Lower leg skin (tissue), 4 donors: ENCODE measurements around the gene MYOC. TPM values are rescaled to one million over a fixed set of nuclear protein-coding genes. Genes with fewer than 3 reads are reported as not detected.
"Not testable (repeated sequence)": the region's sequence is repeated elsewhere in the genome, so short reads cannot be mapped to it uniquely, and the experiment has no call there.

Experiments
- DNase-seq, 2 donors: peaks; one replicate each; pipeline ENCODE4 v3.0.0-alpha.2; 2019; ENCODE audit warnings: low spot score in 2 of 2
- H3K4me3 ChIP-seq: fragments of 200-600 bp; sonication (generic); 2 replicates; pipeline ENCODE4 v1.5.1; 2017; ENCODE audit warnings: mild to moderate bottlenecking, low read depth; ENCODE audit not compliant: poor library complexity, severe bottlenecking
- CTCF ChIP-seq, 3 donors: fragments of 450-650 bp; IDR thresholded peaks; one replicate each; pipeline ENCODE4 v1.5.1; 2016; ENCODE audit warnings: antibody characterized with exemption in 3 of 3, mild to moderate bottlenecking in 3 of 3, moderate library complexity in 2 of 3
- POLR2A ChIP-seq, 2 donors: fragments of 450-650 bp; IDR thresholded peaks; one replicate each; pipeline ENCODE4 v1.6.1; 2016 to 2017; ENCODE audit warnings: antibody characterized with exemption in 2 of 2, mild to moderate bottlenecking in 1 of 2, moderate library complexity in 1 of 2
- WGBS, 2 donors: methylation state at CpG; one replicate each; pipeline ENCODE4 v1.1.5; 2018; 5-methylcytosine and 5-hydroxymethylcytosine counted together
- intact Hi-C: fragments of 100-400 bp; cut with DNase I; formaldehyde crosslinking; loops from one replicate; pipeline ENCODE4 v1.15.0; 2023; ENCODE audit warnings: low total_unique reads
- total RNA-seq, 4 donors: library from RNA; depleted of rRNA; stranded (reverse); fragments of >200 nt; gene quantifications; one replicate each; pipeline ENCODE4 v1.1.0, GENCODE V29; 2016

Gene MYOC
- total RNA-seq, 4 donors from 2014 or later = 3.0 to 6.3 (median 4.4) TPM

- intact Hi-C loops = no loop called here
These were observed 42.1 kb downstream of the MYOC start for GRCh38 chr1:171610385-171610784.

GRCh38 chr1:171606402-171606941 is 46.0 kb downstream of the MYOC start:
- WGBS, 2 donors = 75 to 83% methylated on average over 10 of the region's 10 CpGs
- TF ChIP-seq CTCF (IDR thresholded peaks at IDR 0.05) = no peak
- no peak for TF ChIP-seq POLR2A (IDR thresholded peaks at IDR 0.05)
- intact Hi-C loops = no loop called here
- no peak for DNase-seq
- H3K4me3 ChIP-seq = no peak overlapping the region

More at GRCh38 chr1:171610385-171610784, 42.1 kb downstream of the MYOC start:
- WGBS, 2 donors = 75 to 88% methylated on average over 2 of the region's 2 CpGs
- H3K4me3 ChIP-seq = no peak overlapping the region
- no peak for DNase-seq
- no peak for TF ChIP-seq POLR2A (IDR thresholded peaks at IDR 0.05)
- TF ChIP-seq CTCF (IDR thresholded peaks at IDR 0.05) = no peak

GRCh38 chr1:171603042-171603441 is 49.4 kb downstream of the MYOC start:
- H3K4me3 ChIP-seq, DNase-seq, intact Hi-C loops: not testable (repeated sequence)
- 80 to 86% methylated on average over 6 of the region's 6 CpGs for WGBS, 2 donors

- intact Hi-C loops = no loop called here
- WGBS, 2 donors = 93 to 96% methylated on average over 13 of the region's 13 CpGs
- H3K4me3 ChIP-seq = no peak overlapping the region
- TF ChIP-seq CTCF (IDR thresholded peaks at IDR 0.05) (no peak), POLR2A (IDR thresholded peaks at IDR 0.05) (no peak)
- DNase-seq = no peak
These were observed 51.6 kb downstream of the MYOC start for GRCh38 chr1:171600862-171601261.

GRCh38 chr1:171600310-171600709 is 52.2 kb downstream of the MYOC start:
- intact Hi-C loops, DNase-seq, H3K4me3 ChIP-seq: not testable (repeated sequence)
- WGBS, 2 donors = 90 to 96% methylated on average over 2 of the region's 2 CpGs

GRCh38 chr1:171597203-171597602 is 55.3 kb downstream of the MYOC start:
- WGBS, 2 donors = 63 to 65% methylated on average over 1 of the region's 1 CpG
- intact Hi-C loops = no loop called here
- H3K4me3 ChIP-seq = no peak overlapping the region
- DNase-seq = no peak
- no peak for TF ChIP-seq CTCF (IDR thresholded peaks at IDR 0.05)
- no peak for TF ChIP-seq POLR2A (IDR thresholded peaks at IDR 0.05)

GRCh38 chr1:171596705-171597104 is 55.8 kb downstream of the MYOC start:
- TF ChIP-seq POLR2A (IDR thresholded peaks at IDR 0.05) (no peak), CTCF (IDR thresholded peaks at IDR 0.05) (no peak)
- H3K4me3 ChIP-seq = no peak overlapping the region
- no peak for DNase-seq
- WGBS, 2 donors = 91 to 93% methylated on average over 2 of the region's 2 CpGs
- intact Hi-C loops = no loop called here
